WTC11 (cell line): ENCODE measurements around the gene SH3D21.

Source experiments
- HMGA2 ChIP-seq: fragments of 250-450 bp; sonication (Bioruptor Pico); IDR thresholded peaks from 2 replicates; pipeline ENCODE4 v1.4.0; 2021; ENCODE audit warnings: mild to moderate bottlenecking, moderate library complexity
- IRF2 ChIP-seq: sonication (generic); formaldehyde crosslinking; IDR thresholded peaks from 2 replicates; pipeline ENCODE4 v1.8.0; 2022; ENCODE audit warnings: low read depth, missing genetic modification reagents, borderline replicate concordance
- NFYB ChIP-seq: sonication (generic); formaldehyde crosslinking; conservative IDR thresholded peaks from 2 replicates; pipeline ENCODE4 v1.8.0; 2022; ENCODE audit warnings: low read depth, missing genetic modification reagents
- TCF7 ChIP-seq: sonication (generic); formaldehyde crosslinking; IDR thresholded peaks from 2 replicates; pipeline ENCODE4 v1.8.0; 2022; ENCODE audit warnings: mild to moderate bottlenecking, low read depth, missing genetic modification reagents, moderate library complexity
- TEAD4 ChIP-seq: sonication (generic); formaldehyde crosslinking; IDR thresholded peaks from 2 replicates; pipeline ENCODE4 v1.8.0; 2022; ENCODE audit warnings: mild to moderate bottlenecking, missing genetic modification reagents
- TF ChIP-seq, protein P1 (sequence below): sonication (generic); formaldehyde crosslinking; IDR thresholded peaks from 2 replicates; pipeline ENCODE4 v1.8.0; 2023; ENCODE audit warnings: missing genetic modification reagents
- TF ChIP-seq, protein P2 (sequence below): sonication (generic); formaldehyde crosslinking; IDR thresholded peaks from 2 replicates; pipeline ENCODE4 v1.8.1; 2023; ENCODE audit warnings: mild to moderate bottlenecking, missing genetic modification reagents
- TF ChIP-seq, protein P3 (sequence below): fragments of 200-600 bp; IDR thresholded peaks from 2 replicates; pipeline ENCODE4 v1.8.0; 2022; ENCODE audit warnings: antibody characterized with exemption
- TF ChIP-seq, protein P4 (sequence below): sonication (generic); formaldehyde crosslinking; IDR thresholded peaks from 2 replicates; pipeline ENCODE4 v1.8.0; 2022; ENCODE audit warnings: mild to moderate bottlenecking, missing genetic modification reagents
- TF ChIP-seq, protein P5 (sequence below): sonication (generic); formaldehyde crosslinking; IDR thresholded peaks from 2 replicates; pipeline ENCODE4 v1.8.1; 2022; ENCODE audit warnings: low read depth, mild to moderate bottlenecking, moderate library complexity, missing genetic modification reagents, borderline replicate concordance
- TF ChIP-seq, protein P6 (sequence below): sonication (generic); formaldehyde crosslinking; IDR thresholded peaks from 2 replicates; pipeline ENCODE4 v1.8.1; 2022; ENCODE audit warnings: mild to moderate bottlenecking, moderate library complexity, missing genetic modification reagents

- TF ChIP-seq, protein P1, sequence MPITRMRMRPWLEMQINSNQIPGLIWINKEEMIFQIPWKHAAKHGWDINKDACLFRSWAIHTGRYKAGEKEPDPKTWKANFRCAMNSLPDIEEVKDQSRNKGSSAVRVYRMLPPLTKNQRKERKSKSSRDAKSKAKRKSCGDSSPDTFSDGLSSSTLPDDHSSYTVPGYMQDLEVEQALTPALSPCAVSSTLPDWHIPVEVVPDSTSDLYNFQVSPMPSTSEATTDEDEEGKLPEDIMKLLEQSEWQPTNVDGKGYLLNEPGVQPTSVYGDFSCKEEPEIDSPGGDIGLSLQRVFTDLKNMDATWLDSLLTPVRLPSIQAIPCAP (CRISPR knock-in tag) = no peak
- TF ChIP-seq, protein P2, sequence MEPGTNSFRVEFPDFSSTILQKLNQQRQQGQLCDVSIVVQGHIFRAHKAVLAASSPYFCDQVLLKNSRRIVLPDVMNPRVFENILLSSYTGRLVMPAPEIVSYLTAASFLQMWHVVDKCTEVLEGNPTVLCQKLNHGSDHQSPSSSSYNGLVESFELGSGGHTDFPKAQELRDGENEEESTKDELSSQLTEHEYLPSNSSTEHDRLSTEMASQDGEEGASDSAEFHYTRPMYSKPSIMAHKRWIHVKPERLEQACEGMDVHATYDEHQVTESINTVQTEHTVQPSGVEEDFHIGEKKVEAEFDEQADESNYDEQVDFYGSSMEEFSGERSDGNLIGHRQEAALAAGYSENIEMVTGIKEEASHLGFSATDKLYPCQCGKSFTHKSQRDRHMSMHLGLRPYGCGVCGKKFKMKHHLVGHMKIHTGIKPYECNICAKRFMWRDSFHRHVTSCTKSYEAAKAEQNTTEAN = no peak
- TF ChIP-seq, protein P3, sequence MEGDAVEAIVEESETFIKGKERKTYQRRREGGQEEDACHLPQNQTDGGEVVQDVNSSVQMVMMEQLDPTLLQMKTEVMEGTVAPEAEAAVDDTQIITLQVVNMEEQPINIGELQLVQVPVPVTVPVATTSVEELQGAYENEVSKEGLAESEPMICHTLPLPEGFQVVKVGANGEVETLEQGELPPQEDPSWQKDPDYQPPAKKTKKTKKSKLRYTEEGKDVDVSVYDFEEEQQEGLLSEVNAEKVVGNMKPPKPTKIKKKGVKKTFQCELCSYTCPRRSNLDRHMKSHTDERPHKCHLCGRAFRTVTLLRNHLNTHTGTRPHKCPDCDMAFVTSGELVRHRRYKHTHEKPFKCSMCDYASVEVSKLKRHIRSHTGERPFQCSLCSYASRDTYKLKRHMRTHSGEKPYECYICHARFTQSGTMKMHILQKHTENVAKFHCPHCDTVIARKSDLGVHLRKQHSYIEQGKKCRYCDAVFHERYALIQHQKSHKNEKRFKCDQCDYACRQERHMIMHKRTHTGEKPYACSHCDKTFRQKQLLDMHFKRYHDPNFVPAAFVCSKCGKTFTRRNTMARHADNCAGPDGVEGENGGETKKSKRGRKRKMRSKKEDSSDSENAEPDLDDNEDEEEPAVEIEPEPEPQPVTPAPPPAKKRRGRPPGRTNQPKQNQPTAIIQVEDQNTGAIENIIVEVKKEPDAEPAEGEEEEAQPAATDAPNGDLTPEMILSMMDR = no peak
- TF ChIP-seq, protein P4, sequence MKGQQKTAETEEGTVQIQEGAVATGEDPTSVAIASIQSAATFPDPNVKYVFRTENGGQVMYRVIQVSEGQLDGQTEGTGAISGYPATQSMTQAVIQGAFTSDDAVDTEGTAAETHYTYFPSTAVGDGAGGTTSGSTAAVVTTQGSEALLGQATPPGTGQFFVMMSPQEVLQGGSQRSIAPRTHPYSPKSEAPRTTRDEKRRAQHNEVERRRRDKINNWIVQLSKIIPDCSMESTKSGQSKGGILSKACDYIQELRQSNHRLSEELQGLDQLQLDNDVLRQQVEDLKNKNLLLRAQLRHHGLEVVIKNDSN (CRISPR knock-in tag) = no peak
- TF ChIP-seq, protein P5, sequence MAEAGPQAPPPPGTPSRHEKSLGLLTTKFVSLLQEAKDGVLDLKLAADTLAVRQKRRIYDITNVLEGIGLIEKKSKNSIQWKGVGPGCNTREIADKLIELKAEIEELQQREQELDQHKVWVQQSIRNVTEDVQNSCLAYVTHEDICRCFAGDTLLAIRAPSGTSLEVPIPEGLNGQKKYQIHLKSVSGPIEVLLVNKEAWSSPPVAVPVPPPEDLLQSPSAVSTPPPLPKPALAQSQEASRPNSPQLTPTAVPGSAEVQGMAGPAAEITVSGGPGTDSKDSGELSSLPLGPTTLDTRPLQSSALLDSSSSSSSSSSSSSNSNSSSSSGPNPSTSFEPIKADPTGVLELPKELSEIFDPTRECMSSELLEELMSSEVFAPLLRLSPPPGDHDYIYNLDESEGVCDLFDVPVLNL = no peak
- no peak for TF ChIP-seq NFYB (CRISPR knock-in tag)
- no peak for TF ChIP-seq TCF7 (CRISPR knock-in tag)
- no peak for TF ChIP-seq HMGA2 (CRISPR knock-in tag)
- TF ChIP-seq IRF2 (CRISPR knock-in tag) = no peak
- TF ChIP-seq, protein P6, sequence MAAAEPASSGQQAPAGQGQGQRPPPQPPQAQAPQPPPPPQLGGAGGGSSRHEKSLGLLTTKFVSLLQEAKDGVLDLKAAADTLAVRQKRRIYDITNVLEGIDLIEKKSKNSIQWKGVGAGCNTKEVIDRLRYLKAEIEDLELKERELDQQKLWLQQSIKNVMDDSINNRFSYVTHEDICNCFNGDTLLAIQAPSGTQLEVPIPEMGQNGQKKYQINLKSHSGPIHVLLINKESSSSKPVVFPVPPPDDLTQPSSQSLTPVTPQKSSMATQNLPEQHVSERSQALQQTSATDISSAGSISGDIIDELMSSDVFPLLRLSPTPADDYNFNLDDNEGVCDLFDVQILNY (CRISPR knock-in tag) = no peak
- TF ChIP-seq TEAD4 = no peak
Measured at GRCh38 chr1:36328713-36329112, 22.5 kb downstream of the SH3D21 start.
